GM12865 (cell line): ENCODE measurements around the gene AGPAT3.

ENCODE experiments used
- DNase-seq: peaks from one replicate; pipeline ENCODE4 v3.0.0; 2010; ENCODE audit warnings: low read depth
- H3K4me3 ChIP-seq: 2 replicates; pipeline ENCODE4 v1.5.1; 2011; ENCODE audit warnings: mild to moderate bottlenecking, low read depth, low read length, control low read depth
- CTCF ChIP-seq: IDR thresholded peaks from 2 replicates; pipeline ENCODE4 v1.5.1; 2011; ENCODE audit warnings: low read length, control low read depth, low read depth, inconsistent platforms; ENCODE audit not compliant: insufficient read depth; ENCODE audit errors: missing control alignments

Gene AGPAT3

GRCh38 chr21:43942621-43943020 lies 77.6 kb downstream of the AGPAT3 start:
- DNase-seq = no peak
- no peak for TF ChIP-seq CTCF
- H3K4me3 ChIP-seq = no peak overlapping the region

- no peak overlapping the region for H3K4me3 ChIP-seq
- no peak for TF ChIP-seq CTCF
- DNase-seq = no peak
These were observed 78.6 kb downstream of the AGPAT3 start for GRCh38 chr21:43943512-43944077.

- DNase-seq = no peak
- no peak overlapping the region for H3K4me3 ChIP-seq
- TF ChIP-seq CTCF = no peak
These were observed 79.1 kb downstream of the AGPAT3 start for GRCh38 chr21:43944078-43944633.

- no peak overlapping the region for H3K4me3 ChIP-seq
- no peak for TF ChIP-seq CTCF
These were observed 79.7 kb downstream of the AGPAT3 start for GRCh38 chr21:43944757-43945156.

GRCh38 chr21:43948740-43949498 lies 83.9 kb downstream of the AGPAT3 start:
- DNase-seq = no peak
- no peak for TF ChIP-seq CTCF

More at GRCh38 chr21:43944757-43945156, 79.7 kb downstream of the AGPAT3 start:
- no peak for DNase-seq

GRCh38 chr21:43949499-43950208 lies 84.6 kb downstream of the AGPAT3 start:
- H3K4me3 ChIP-seq = no peak overlapping the region
- no peak for TF ChIP-seq CTCF
- DNase-seq = no peak

More at GRCh38 chr21:43948740-43949498, 83.9 kb downstream of the AGPAT3 start:
- H3K4me3 ChIP-seq = no peak overlapping the region
